Amygdala (tissue), 56 donors: Measurements from ENCODE around the gene ABCF2.

ENCODE experiments used
- DNase-seq, 56 donors: peaks; one replicate each; lab custom pipeline; 2025; lab: John Stamatoyannopoulos, UW

ABCF2 gene

GRCh38 chr7:151177310-151177709 is 49.7 kb downstream of the ABCF2 start:
- DNase-seq, result no peak

GRCh38 chr7:151176401-151176800 is 50.6 kb downstream of the ABCF2 start:
- DNase-seq, result no peak

GRCh38 chr7:151175793-151176311 is 51.2 kb downstream of the ABCF2 start:
- no peak for DNase-seq

DNA sequence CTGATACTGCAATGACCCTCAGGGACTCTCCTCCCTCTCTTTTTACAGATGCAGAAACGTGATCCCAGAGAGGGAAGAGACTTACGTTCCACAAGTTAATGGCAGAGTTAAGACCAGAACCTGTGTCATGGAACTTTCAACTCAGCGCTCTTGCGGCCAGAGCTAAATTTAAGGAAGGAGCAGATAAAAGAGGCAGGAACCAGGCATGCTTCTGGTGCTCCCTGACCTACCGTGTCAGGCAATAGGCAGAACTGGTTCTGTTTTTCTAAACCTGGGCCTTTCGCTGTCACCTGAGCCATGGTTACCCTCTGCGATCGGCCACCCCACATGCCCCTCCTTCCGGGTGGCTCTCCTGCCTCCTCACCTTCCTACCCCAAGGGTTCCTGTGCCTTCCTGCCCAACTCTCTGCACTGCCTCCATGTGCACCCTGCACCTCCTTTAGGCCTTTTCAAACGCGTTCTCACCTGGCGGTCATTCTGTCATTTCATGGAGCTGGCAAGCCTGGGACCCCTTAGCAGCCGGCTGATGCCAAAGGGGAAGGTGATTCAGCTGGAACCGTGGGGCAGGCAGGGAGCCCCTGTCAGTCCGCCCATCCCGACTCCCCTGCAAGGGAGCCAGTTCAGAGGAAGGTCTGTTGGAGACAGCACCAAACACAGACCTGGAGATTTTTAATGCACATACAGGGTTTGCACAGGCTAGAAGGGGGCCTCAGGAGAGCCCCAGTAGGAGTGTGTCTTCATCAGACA is 51.8 kb downstream of the ABCF2 start:
- DNase-seq, result no peak

DNA sequence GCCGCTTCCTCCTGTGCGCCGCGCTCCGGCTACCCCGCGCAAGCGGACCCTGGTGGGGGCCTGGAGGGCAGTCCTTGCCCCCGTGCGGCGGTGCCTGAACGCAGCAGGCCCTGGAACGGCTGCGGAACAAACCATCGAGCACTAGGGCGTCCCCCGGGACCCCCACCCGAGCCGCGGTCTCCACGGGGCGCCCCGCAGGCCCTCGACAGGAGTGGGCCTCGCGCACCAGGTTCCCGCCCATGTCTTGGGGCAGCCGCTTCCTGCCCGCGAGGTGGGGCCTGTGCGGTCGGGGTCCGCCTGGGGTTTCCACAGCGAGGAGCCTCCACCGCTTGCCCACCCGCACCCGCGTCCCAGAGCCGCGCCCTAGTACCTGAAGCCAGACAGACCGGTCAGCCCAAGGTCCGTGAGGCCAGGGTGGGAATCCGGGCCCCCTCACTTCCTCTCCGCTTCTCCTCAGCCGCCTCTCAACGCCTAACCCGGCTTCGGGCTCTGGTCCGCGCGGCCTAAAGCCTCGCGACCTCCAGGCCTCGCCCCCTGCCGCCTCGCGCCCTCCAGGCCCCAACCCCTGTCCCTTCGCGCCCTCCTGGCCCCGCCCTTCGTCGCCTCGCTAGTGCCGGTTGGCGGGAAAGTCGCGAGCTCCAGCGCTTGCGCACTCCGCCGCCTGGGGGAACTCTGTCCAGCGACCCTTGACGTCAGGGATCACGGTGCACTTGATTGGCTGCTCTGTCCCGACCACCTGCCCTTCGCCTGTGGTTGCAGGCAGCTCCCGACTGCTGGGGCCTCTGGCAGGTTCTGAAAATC is 52.6 kb downstream of the ABCF2 start:
- DNase-seq, result peak in 7 of 56 donors; percentile 13 to 45 (median 23)

DNA sequence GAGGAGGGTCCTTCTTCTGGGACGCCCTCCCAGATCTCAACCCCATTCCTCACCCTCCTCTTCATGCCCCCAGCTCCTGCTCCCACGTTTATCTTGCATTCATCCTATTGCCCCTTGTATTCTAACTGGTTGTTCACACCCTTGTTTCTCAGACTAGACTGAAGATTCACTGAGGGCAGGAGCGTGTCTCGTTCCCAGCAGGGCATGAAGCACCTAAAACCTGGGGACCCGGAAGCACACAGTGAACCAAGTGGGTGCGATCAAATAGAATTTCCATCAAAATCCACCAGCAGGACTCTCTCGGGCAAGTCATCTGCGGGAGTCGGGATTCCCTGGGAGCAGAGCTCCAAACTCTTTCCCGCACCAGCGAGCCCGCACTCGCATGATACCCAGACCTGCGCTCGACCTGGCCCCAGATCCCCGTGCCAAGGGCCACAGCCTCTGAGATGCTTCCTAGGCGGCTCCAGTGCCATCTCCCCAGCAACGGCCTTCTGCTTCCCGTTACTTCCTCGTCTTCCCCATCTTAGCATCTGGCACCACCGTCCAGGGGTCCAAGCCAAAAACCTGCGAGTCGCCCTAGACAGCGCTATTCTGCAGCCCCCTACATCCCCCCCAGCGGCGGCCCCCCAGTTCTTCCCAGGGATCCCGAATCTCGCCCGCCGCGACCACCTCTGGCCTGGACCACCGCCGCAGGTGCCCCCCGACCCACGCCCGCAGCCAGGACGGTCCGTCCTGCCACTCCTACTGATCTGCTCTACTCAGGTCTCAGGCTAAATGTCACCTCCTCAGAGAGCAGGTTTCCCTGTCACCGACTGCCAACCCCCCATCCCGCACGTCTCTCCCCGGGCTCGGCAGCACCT is 53.4 kb downstream of the ABCF2 start:
- no peak for DNase-seq

GRCh38 chr7:151172273-151173141 is 54.5 kb downstream of the ABCF2 start:
- peak in 53 of 56 donors; percentile 15 to 86 (median 56) for DNase-seq

DNA sequence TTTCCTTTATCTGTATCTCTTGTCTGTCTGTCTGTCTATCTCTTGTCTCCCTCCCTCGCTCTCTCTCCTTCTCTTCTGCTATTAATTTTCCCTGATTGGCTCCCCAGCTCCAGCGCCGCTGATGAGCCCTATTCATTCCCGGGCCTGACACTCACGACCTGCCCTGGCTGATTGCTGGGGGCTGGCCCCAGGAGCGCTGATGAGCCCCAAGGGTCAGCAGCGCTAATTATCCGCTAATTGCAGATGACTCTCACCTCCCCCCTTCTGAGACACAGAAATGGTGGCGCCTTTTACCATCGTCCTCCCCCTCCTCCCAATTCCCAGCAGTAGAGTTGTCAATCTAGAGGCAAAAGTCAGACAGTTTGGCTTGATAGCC is 58.2 kb downstream of the ABCF2 start:
- no peak for DNase-seq

DNA sequence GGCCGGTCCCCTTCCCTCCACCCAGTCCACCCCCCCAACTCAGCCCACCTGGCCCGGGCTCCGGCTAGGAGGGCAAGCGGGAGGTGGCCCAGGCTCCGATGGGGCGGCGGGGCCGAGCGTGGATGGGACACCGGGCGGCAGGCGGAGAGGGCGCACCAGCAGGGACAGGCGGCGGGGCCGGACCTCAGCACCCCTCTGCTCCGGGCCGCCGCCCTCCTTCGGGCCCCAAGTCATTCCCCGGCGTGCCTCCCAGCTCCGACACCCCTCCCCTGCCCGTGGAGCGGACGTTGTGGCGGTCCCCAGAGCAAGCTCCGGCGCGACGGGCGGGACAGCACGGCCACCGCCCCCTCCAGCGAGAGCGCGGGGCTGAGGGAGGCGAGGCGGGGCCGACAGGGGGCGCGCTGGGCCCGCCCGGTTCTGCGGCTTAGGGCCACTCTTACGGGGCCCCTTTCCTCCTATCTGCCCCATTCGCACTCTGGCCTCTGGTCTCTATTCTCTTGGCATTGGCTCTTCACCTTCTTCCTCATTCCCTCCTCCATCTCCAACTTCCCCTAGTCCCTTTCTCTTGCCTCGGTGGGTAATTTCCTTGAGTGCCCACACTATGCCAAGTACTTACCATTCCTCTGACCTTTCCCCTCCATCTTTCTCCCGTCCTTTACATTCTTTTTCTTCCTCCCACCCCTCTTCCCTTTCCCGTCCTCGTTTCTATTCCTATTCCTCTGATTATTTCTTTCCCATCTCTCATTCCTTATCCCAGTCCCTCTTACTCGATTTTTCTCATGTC is 58.8 kb downstream of the ABCF2 start:
- peak in 1 of 56 donors; percentile 50 for DNase-seq

DNA sequence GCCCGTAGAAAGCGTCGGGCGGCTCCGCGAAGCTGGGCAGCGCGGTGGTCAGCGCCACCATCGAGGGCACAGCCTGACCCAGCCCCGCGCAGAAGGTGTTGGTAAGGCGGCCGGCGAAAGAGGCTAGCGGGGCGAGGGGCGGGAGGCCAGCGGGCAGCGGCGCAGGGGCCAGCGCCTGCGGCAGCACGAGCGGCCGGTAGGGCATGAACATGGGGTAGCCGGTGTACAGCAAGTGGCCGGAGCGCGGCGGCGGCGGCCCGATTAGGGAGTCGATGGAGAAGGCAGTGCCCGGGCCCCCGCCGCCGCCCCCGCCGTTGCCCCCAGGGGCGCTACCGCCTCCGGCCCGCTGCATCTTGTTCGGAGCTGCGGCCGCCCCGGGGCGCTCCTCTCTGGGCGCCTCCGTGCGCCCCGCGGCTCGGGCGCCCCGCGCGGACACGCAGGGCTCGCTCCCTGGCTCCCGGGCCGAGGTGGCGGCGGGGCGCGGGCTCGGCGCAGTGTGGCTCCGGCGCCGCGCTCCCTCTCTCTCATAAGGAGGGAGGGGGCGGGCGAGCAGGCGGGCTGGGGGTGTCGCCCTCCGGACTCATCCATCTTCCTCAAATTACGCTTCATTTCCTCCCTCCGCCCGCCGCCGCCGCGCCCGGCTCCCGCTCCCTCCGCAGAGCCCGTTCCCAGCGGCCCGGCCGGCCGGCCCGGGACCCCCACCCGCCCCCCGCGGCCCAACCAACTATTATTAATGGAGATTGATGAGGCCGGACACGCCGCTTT is 59.6 kb downstream of the ABCF2 start, which contains the start of gene GBX1:
Gene GBX1, minus strand, starts transcription at position 498 of the 765 bp plus-strand sequence. Its CDS starts 146 bp downstream, at position 352.
- peak in 1 of 56 donors; percentile 10 for DNase-seq

GRCh38 chr7:151166629-151167196 is 60.3 kb downstream of the ABCF2 start:
- DNase-seq, result no peak
